ENCODE measurements around the gene TRMT10C.

- TF ChIP-seq CSRNP3 (CRISPR knock-in tag; IDR thresholded peaks at IDR 0.05), result no peak
- no peak for TF ChIP-seq TSHZ2 (CRISPR knock-in tag; IDR thresholded peaks at IDR 0.05)
- TF ChIP-seq CSDC2 (CRISPR knock-in tag; IDR thresholded peaks at IDR 0.05), result no peak
- no peak for TF ChIP-seq ARNTL (CRISPR knock-in tag; IDR thresholded peaks at IDR 0.05; ENCODE audit: borderline replicate concordance, low read depth)
- TF ChIP-seq PATZ1 (CRISPR knock-in tag; IDR thresholded peaks at IDR 0.05; ENCODE audit: borderline replicate concordance), result no peak
- no peak for TF ChIP-seq CREB5 (CRISPR knock-in tag; IDR thresholded peaks at IDR 0.05; ENCODE audit: low read depth)
- TF ChIP-seq SNAI2 (CRISPR knock-in tag; IDR thresholded peaks at IDR 0.05), result no peak
- TF ChIP-seq TCF4 (CRISPR knock-in tag; IDR thresholded peaks at IDR 0.05; ENCODE audit: borderline replicate concordance), result no peak
- TF ChIP-seq ZNF70 (CRISPR knock-in tag; IDR thresholded peaks at IDR 0.05), result no peak
- TF ChIP-seq ZC3H10 (CRISPR knock-in tag; IDR thresholded peaks at IDR 0.05), result no peak
- no peak for TF ChIP-seq OSR1 (CRISPR knock-in tag; IDR thresholded peaks at IDR 0.05)
- no peak for TF ChIP-seq ESRRG (CRISPR knock-in tag; IDR thresholded peaks at IDR 0.05)
- no peak for TF ChIP-seq ZNF8 (CRISPR knock-in tag; IDR thresholded peaks at IDR 0.05)
- TF ChIP-seq ISL1 (CRISPR knock-in tag; IDR thresholded peaks at IDR 0.05), result no peak
Observed at GRCh38 chr3:101527441-101527840, 34.2 kb upstream of the TRMT10C start.

Data from SK-N-SH treated with all-trans-retinoic acid at 6 μM for 48 hours (cell line).